ENCODE results near the gene KLF2.
A peak's percentile ranks its signal among the peaks of the same experiment; 100 is the strongest.

DNA sequence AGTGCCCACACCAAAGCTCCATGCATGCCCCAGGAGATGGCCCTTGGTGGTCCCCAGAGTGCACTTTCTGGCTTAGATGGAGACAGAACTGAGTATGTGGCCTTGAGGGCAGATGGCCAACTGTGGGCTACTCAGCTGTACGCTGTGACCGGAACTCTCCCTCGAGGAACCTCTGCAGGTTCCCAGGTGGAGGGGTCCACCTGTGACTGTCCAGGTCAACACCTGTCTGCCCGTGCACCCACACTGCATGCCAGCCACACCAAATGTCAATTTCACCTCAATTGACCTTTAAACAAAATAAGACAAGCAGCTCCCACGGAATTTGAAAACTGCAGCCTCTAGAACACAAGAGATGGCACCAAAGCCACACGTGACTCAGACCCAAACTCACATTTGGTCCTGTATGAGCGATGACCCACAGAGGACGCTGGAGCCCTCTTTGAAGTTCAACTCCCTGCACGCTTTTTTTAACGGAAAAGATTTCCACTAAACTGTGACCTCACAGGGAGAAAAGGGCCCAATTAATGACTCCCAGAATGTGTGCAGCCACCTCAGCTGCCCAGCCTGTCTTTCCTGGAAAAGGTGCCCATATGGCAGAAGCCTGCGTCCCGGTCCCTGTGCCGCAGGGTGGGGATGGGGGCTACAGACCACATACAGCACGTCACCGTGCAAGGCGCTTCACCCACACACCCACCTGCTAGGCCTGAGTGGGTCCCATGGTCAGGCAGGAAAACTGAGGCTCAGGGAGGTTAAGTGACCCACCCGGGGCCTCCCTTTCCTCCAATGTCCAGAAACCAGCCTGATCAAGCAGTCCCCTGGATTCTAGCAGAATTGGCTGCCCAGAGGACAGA, 47.7 kb downstream of the KLF2 start:
- TF ChIP-seq POLR2AphosphoS5 (IDR thresholded peaks at IDR 0.05; ENCODE audit: low read length) (no peak), TBL1XR1 (IDR thresholded peaks at IDR 0.05; ENCODE audit: low read depth, low read length) (no peak), EGR1 (IDR thresholded peaks at IDR 0.05; ENCODE audit: borderline replicate concordance in 1 of 2, low read depth in 2 of 2, low read length in 2 of 2) (no peak), POLR2A (IDR thresholded peaks at IDR 0.05; ENCODE audit: low read depth, low read length) (no peak), TAF1 (IDR thresholded peaks at IDR 0.05; ENCODE audit: borderline replicate concordance, low read depth, low read length) (no peak), TCF7 (IDR thresholded peaks at IDR 0.05; ENCODE audit: borderline replicate concordance) (no peak), TCF12 (IDR thresholded peaks at IDR 0.05; ENCODE audit: low read depth, low read length) (0 out of 2 replicates have a peak, but pooled peaks have one; percentile 50)
- TF ChIP-seq, protein P1, sequence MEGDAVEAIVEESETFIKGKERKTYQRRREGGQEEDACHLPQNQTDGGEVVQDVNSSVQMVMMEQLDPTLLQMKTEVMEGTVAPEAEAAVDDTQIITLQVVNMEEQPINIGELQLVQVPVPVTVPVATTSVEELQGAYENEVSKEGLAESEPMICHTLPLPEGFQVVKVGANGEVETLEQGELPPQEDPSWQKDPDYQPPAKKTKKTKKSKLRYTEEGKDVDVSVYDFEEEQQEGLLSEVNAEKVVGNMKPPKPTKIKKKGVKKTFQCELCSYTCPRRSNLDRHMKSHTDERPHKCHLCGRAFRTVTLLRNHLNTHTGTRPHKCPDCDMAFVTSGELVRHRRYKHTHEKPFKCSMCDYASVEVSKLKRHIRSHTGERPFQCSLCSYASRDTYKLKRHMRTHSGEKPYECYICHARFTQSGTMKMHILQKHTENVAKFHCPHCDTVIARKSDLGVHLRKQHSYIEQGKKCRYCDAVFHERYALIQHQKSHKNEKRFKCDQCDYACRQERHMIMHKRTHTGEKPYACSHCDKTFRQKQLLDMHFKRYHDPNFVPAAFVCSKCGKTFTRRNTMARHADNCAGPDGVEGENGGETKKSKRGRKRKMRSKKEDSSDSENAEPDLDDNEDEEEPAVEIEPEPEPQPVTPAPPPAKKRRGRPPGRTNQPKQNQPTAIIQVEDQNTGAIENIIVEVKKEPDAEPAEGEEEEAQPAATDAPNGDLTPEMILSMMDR (IDR thresholded peaks at IDR 0.05 in 2 of 3, conservative IDR thresholded peaks at IDR 0.05 in 1 of 3; ENCODE audit: control insufficient read depth in 2 of 3, extremely low read depth in 1 of 3, insufficient read depth in 1 of 3, low read depth in 3 of 3, low read length in 3 of 3), result peak in 2 of 3 experiments; percentile 7 to 13; a peak in 1 of 6 replicates
- TF ChIP-seq, protein P2, sequence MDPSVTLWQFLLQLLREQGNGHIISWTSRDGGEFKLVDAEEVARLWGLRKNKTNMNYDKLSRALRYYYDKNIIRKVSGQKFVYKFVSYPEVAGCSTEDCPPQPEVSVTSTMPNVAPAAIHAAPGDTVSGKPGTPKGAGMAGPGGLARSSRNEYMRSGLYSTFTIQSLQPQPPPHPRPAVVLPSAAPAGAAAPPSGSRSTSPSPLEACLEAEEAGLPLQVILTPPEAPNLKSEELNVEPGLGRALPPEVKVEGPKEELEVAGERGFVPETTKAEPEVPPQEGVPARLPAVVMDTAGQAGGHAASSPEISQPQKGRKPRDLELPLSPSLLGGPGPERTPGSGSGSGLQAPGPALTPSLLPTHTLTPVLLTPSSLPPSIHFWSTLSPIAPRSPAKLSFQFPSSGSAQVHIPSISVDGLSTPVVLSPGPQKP (IDR thresholded peaks at IDR 0.05; ENCODE audit: low read depth, low read length), result no peak
- TF ChIP-seq, protein P3, sequence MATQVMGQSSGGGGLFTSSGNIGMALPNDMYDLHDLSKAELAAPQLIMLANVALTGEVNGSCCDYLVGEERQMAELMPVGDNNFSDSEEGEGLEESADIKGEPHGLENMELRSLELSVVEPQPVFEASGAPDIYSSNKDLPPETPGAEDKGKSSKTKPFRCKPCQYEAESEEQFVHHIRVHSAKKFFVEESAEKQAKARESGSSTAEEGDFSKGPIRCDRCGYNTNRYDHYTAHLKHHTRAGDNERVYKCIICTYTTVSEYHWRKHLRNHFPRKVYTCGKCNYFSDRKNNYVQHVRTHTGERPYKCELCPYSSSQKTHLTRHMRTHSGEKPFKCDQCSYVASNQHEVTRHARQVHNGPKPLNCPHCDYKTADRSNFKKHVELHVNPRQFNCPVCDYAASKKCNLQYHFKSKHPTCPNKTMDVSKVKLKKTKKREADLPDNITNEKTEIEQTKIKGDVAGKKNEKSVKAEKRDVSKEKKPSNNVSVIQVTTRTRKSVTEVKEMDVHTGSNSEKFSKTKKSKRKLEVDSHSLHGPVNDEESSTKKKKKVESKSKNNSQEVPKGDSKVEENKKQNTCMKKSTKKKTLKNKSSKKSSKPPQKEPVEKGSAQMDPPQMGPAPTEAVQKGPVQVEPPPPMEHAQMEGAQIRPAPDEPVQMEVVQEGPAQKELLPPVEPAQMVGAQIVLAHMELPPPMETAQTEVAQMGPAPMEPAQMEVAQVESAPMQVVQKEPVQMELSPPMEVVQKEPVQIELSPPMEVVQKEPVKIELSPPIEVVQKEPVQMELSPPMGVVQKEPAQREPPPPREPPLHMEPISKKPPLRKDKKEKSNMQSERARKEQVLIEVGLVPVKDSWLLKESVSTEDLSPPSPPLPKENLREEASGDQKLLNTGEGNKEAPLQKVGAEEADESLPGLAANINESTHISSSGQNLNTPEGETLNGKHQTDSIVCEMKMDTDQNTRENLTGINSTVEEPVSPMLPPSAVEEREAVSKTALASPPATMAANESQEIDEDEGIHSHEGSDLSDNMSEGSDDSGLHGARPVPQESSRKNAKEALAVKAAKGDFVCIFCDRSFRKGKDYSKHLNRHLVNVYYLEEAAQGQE (IDR thresholded peaks at IDR 0.05; ENCODE audit: low read depth, low read length), result no peak
- TF ChIP-seq, protein P4, sequence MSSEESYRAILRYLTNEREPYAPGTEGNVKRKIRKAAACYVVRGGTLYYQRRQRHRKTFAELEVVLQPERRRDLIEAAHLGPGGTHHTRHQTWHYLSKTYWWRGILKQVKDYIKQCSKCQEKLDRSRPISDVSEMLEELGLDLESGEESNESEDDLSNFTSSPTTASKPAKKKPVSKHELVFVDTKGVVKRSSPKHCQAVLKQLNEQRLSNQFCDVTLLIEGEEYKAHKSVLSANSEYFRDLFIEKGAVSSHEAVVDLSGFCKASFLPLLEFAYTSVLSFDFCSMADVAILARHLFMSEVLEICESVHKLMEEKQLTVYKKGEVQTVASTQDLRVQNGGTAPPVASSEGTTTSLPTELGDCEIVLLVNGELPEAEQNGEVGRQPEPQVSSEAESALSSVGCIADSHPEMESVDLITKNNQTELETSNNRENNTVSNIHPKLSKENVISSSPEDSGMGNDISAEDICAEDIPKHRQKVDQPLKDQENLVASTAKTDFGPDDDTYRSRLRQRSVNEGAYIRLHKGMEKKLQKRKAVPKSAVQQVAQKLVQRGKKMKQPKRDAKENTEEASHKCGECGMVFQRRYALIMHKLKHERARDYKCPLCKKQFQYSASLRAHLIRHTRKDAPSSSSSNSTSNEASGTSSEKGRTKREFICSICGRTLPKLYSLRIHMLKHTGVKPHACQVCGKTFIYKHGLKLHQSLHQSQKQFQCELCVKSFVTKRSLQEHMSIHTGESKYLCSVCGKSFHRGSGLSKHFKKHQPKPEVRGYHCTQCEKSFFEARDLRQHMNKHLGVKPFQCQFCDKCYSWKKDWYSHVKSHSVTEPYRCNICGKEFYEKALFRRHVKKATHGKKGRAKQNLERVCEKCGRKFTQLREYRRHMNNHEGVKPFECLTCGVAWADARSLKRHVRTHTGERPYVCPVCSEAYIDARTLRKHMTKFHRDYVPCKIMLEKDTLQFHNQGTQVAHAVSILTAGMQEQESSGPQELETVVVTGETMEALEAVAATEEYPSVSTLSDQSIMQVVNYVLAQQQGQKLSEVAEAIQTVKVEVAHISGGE (CRISPR knock-in tag; IDR thresholded peaks at IDR 0.05), result no peak
